ENCODE data around the gene FDPS.
A peak's percentile ranks its signal among the peaks of the same experiment; 100 is the strongest.

Gene FDPS

GRCh38 chr1:155304558-155305063, 4.1 kb upstream of the FDPS start:
- Histone ChIP-seq H3K36me3 (ENCODE audit: control insufficient read depth in 2 of 2, insufficient read depth in 1 of 2, low read length in 2 of 2) (no peaks in the 10 kb centered on the region), H3K4me3 (ENCODE audit: low read depth, low read length) (no peak overlapping the region), H3K4me1 (ENCODE audit: control insufficient read depth, insufficient read depth, low read length) (no peaks in the 10 kb centered on the region), H3K27ac (ENCODE audit: extremely low read depth, low read depth, low read length) (no peak overlapping the region), H3K9me3 (ENCODE audit: control insufficient read depth, insufficient read depth, low read depth, low read length) (no peaks in the 10 kb centered on the region)
- POLR2A ChIA-PET: interaction anchor here (1.2 kb wide), 1 partner anchor 12 kb away, joined by 3 read pairs; no protein-coding TSS in a partner anchor
- CTCF ChIA-PET: interaction anchor here (0.6 to 1.3 kb wide), 3 partner anchors 12 to 61 kb away, joined by 3 to 8 read pairs (median 7); no protein-coding TSS in a partner anchor
- TF ChIP-seq SCRT2 (tag by site-specific recombination; IDR thresholded peaks at IDR 0.05) (peak; percentile 41; the same call in 1 of the 2 replicates), KLF7 (tag by site-specific recombination; IDR thresholded peaks at IDR 0.05; ENCODE audit: borderline replicate concordance) (no peak)

- peaks cover 5% of the 10 kb centered on the region; the same call in 1 of the 2 replicates for H3K4me1 ChIP-seq (ENCODE audit: control insufficient read depth, insufficient read depth, low read length)
- H3K27ac ChIP-seq (ENCODE audit: extremely low read depth, low read depth, low read length): no peak overlapping the region
- ChIA-PET CTCF (interaction anchor here (0.6 to 1.3 kb wide), 4 partner anchors 29 to 99 kb away, joined by 3 to 8 read pairs (median 3); no protein-coding TSS in a partner anchor), POLR2A (interaction anchor here (0.7 kb wide), 1 partner anchor 52 kb away, joined by 3 read pairs; no protein-coding TSS in a partner anchor)
- H3K36me3 ChIP-seq (ENCODE audit: control insufficient read depth in 2 of 2, insufficient read depth in 1 of 2, low read length in 2 of 2): peaks cover 9 to 11% of the 10 kb centered on the region in 2 experiments; a peak in 2 of 3 replicates
- H3K4me3 ChIP-seq (ENCODE audit: low read depth, low read length): no peak overlapping the region
- no peak for TF ChIP-seq ZNF776 (tag by site-specific recombination; IDR thresholded peaks at IDR 0.05; ENCODE audit: borderline replicate concordance)
- TF ChIP-seq ZNF600 (tag by site-specific recombination; IDR thresholded peaks at IDR 0.05): peak; percentile 14; the same call in 1 of the 2 replicates
- no peaks in the 10 kb centered on the region for H3K9me3 ChIP-seq (ENCODE audit: control insufficient read depth, insufficient read depth, low read depth, low read length)
Observed at GRCh38 chr1:155305881-155306391, 2.7 kb upstream of the FDPS start.

- TF ChIP-seq CTCF (tag by site-specific recombination; IDR thresholded peaks at IDR 0.05) (peak; percentile 59), ZNF626 (tag by site-specific recombination; IDR thresholded peaks at IDR 0.05) (no peak)
- POLR2A ChIA-PET: interaction anchor here (1.4 to 2.3 kb wide), 2 partner anchors 34 to 57 kb away, joined by 4 to 18 read pairs; partner anchors contain the start of gene CLK2
- CTCF ChIA-PET: interaction anchor here (0.6 to 2.5 kb wide), 12 partner anchors 9 to 285 kb away, joined by 3 to 35 read pairs (median 4); no protein-coding TSS in a partner anchor
- peaks cover 5% of the 10 kb centered on the region; the same call in 1 of the 2 replicates for H3K4me1 ChIP-seq (ENCODE audit: control insufficient read depth, insufficient read depth, low read length)
- no peak overlapping the region for H3K4me3 ChIP-seq (ENCODE audit: low read depth, low read length)
- peak overlapping the region; percentile 88; the same call in 1 of the 2 replicates for H3K27ac ChIP-seq (ENCODE audit: extremely low read depth, low read depth, low read length)
- H3K36me3 ChIP-seq (ENCODE audit: control insufficient read depth in 2 of 2, insufficient read depth in 1 of 2, low read length in 2 of 2): peaks cover 17 to 23% of the 10 kb centered on the region in 2 experiments; a peak in 2 of 3 replicates
- no peaks in the 10 kb centered on the region for H3K9me3 ChIP-seq (ENCODE audit: control insufficient read depth, insufficient read depth, low read depth, low read length)
Observed at GRCh38 chr1:155307247-155307740, 1.4 kb upstream of the FDPS start.

- POLR2A ChIA-PET: interaction anchor here (1.2 to 1.8 kb wide), 2 partner anchors 11 to 35 kb away, joined by 3 to 4 read pairs; partner anchors contain the start of gene RUSC1
- H3K4me3 ChIP-seq (ENCODE audit: low read depth, low read length): peak overlapping the region; percentile 67
- H3K36me3 ChIP-seq (ENCODE audit: control insufficient read depth in 2 of 2, insufficient read depth in 1 of 2, low read length in 2 of 2): peaks cover 28 to 43% of the 10 kb centered on the region in 2 experiments; a peak in 2 of 3 replicates
- CTCF ChIA-PET: interaction anchor here (0.6 to 3.1 kb wide), 4 partner anchors 13 to 65 kb away, joined by 3 to 15 read pairs (median 6); no protein-coding TSS in a partner anchor
- peak overlapping the region; percentile 88 for H3K27ac ChIP-seq (ENCODE audit: extremely low read depth, low read depth, low read length)
- no peaks in the 10 kb centered on the region for H3K9me3 ChIP-seq (ENCODE audit: control insufficient read depth, insufficient read depth, low read depth, low read length)
- peaks cover 5% of the 10 kb centered on the region; the same call in 1 of the 2 replicates for H3K4me1 ChIP-seq (ENCODE audit: control insufficient read depth, insufficient read depth, low read length)
- TF ChIP-seq KLF1 (tag by site-specific recombination; IDR thresholded peaks at IDR 0.05): peak; percentile 96
- TF ChIP-seq ZNF792 (tag by site-specific recombination; IDR thresholded peaks at IDR 0.05): no peak
- peak; percentile 53; the same call in 1 of the 2 replicates for TF ChIP-seq ZNF398 (tag by site-specific recombination; IDR thresholded peaks at IDR 0.05)
- peak; percentile 46; the same call in 1 of the 2 replicates for TF ChIP-seq CTCF (tag by site-specific recombination; IDR thresholded peaks at IDR 0.05)
- no peak for TF ChIP-seq ZNF501 (tag by site-specific recombination; IDR thresholded peaks at IDR 0.05)
- TF ChIP-seq GLIS1 (tag by site-specific recombination; IDR thresholded peaks at IDR 0.05): 0 out of 2 replicates have a peak, but pooled peaks have one; percentile 24
- TF ChIP-seq HIC1 (tag by site-specific recombination; IDR thresholded peaks at IDR 0.05): peak; percentile 95
Observed at GRCh38 chr1:155309423-155310021, 856 bp downstream of the FDPS start.

Data from HEK293 (cell line).